Ovary (tissue), 3 donors: Measurements from ENCODE around the gene TDRKH.

ENCODE experiments used
- CTCF ChIP-seq, 3 donors: fragments of 450-650 bp in 2 of 3; fragments of 200-600 bp in 1 of 3; IDR thresholded peaks; one replicate each; pipeline versions ENCODE4 v1.5.1 to v1.8.0; 2016 to 2022; ENCODE audit warnings: antibody characterized with exemption in 3 of 3, mild to moderate bottlenecking in 1 of 3
- EP300 ChIP-seq: sonication (generic); formaldehyde crosslinking; IDR thresholded peaks from one replicate; pipeline ENCODE4 v1.6.1; 2017; ENCODE audit warnings: antibody characterized with exemption
- POLR2A ChIP-seq: fragments of 450-650 bp; IDR thresholded peaks from one replicate; pipeline ENCODE4 v1.6.1; 2017; ENCODE audit warnings: antibody characterized with exemption, mild to moderate bottlenecking, moderate library complexity
- donor health status: DM: no; HTN: no; CAD: no.

- TF ChIP-seq CTCF (IDR thresholded peaks at IDR 0.05) (no peak), EP300 (no peak), POLR2A (no peak)
Measured at GRCh38 chr1:151817353-151817730, 27.0 kb upstream of the TDRKH start.
